ENCODE data around the gene DLG5. TPM values are rescaled to one million over a fixed set of nuclear protein-coding genes. Genes with fewer than 3 reads are reported as not detected.

Gene DLG5
- polyA plus RNA-seq, 1 of the 3 experiments (the other 2 are of a cell fraction) = 31.3 TPM

GRCh38 chr10:77872151-77872946 lies 54.2 kb downstream of the DLG5 start:
- Histone ChIP-seq H3K27me3 (ENCODE audit: insufficient read depth) (no peaks in the 10 kb centered on the region), H3K4me2 (no peak overlapping the region), H3K9me2 (no peaks in the 10 kb centered on the region), H3K9ac (no peak overlapping the region), H3K4me1 (ENCODE audit: control insufficient read depth in 1 of 2, insufficient read depth in 2 of 2, low read depth in 1 of 2, low read length in 1 of 2) (peaks cover 38 to 78% of the 10 kb centered on the region in 2 experiments), H3K9me3 (no peaks in the 10 kb centered on the region), H3K27ac (ENCODE audit: low read depth in 2 of 2, low read length in 1 of 2) (peak overlapping the region; percentile 56 to 98; a peak in 3 of 4 replicates), H4K20me1 (ENCODE audit: insufficient read depth) (peaks cover 60% of the 10 kb centered on the region), H3F3A (replicated peaks; ENCODE audit: insufficient read depth) (peaks cover 7% of the 10 kb centered on the region), H3K36me3 (replicated peaks in 1 of 2; ENCODE audit: control insufficient read depth in 1 of 2, insufficient read depth in 2 of 2, low read length in 1 of 2) (no peaks in the 10 kb centered on the region), H3K79me2 (ENCODE audit: insufficient read depth) (peaks cover 66% of the 10 kb centered on the region), H2AFZ (ENCODE audit: low read depth) (no peak overlapping the region), H3K4me3 (ENCODE audit: low read depth in 2 of 2, low read length in 1 of 2) (no peak overlapping the region)
- 66% methylated on average over 18 of the region's 18 CpGs for WGBS (ENCODE audit: low lambda C conversion rate)
- TF ChIP-seq GATA2 (CRISPR knock-in tag; IDR thresholded peaks at IDR 0.05) (peak; percentile 77), EP300 (IDR thresholded peaks at IDR 0.05; ENCODE audit: borderline replicate concordance in 1 of 2, low read depth in 1 of 2, low read length in 1 of 2) (peak in 1 of 2 experiments; percentile 86; a peak in 2 of 4 replicates), CHD2 (IDR thresholded peaks at IDR 0.05; ENCODE audit: low read length, partially characterized antibody) (peak; percentile 3), RAD21 (IDR thresholded peaks at IDR 0.05; ENCODE audit: low read length) (peak; percentile 43), MXI1 (IDR thresholded peaks at IDR 0.05; ENCODE audit: low read depth, low read length) (peak; percentile 66), NFIC (IDR thresholded peaks at IDR 0.05; ENCODE audit: borderline replicate concordance) (peak; percentile 42; the same call in 1 of the 2 replicates), JUND (IDR thresholded peaks at IDR 0.05) (no peak), PBX3 (IDR thresholded peaks at IDR 0.05) (no peak), TCF12 (IDR thresholded peaks at IDR 0.05) (peak; percentile 44), FOXJ3 (CRISPR knock-in tag; IDR thresholded peaks at IDR 0.05) (peak; percentile 65), SMC3 (IDR thresholded peaks at IDR 0.05; ENCODE audit: low read depth, low read length) (no peak; the same call in 1 of the 2 replicates), ELF1 (IDR thresholded peaks at IDR 0.05) (no peak), CTCF (IDR thresholded peaks at IDR 0.05) (no peak), RFX5 (IDR thresholded peaks at IDR 0.05; ENCODE audit: low read length) (no peak), RCOR1 (IDR thresholded peaks at IDR 0.05; ENCODE audit: low read length) (peak; percentile 78; the same call in 1 of the 2 replicates)
- POLR2A ChIA-PET = interaction anchor here (0.6 to 1.0 kb wide), 2 partner anchors 54 to 444 kb away, joined by 3 to 7 read pairs; partner anchors contain the start of gene DLG5
- CTCF ChIA-PET = interaction anchor here (0.6 to 1.3 kb wide), 3 partner anchors 25 to 118 kb away, joined by 3 read pairs; partner anchors contain the start of gene DLG5
- peak; percentile 82 for DNase-seq
